GM12801 (cell line): ENCODE data around the gene CELSR2.

ENCODE experiments used
- CTCF ChIP-seq: IDR thresholded peaks from one replicate; pipeline ENCODE4 v1.5.1; 2011; ENCODE audit warnings: control low read depth; ENCODE audit not compliant: insufficient read length; ENCODE audit errors: extremely low read depth

CELSR2 gene

GRCh38 chr1:109248797-109249629, at the start of gene CELSR2:
Gene CELSR2 (plus strand): TSS chr1:109249539. CDS start chr1:109250080, 541 bp downstream.
- TF ChIP-seq CTCF = no peak

- TF ChIP-seq CTCF = no peak
Observed at GRCh38 chr1:109199710-109200109, 49.6 kb upstream of the CELSR2 start.

- no peak for TF ChIP-seq CTCF
Observed at GRCh38 chr1:109201123-109201703, 48.1 kb upstream of the CELSR2 start.

- no peak for TF ChIP-seq CTCF
Observed at GRCh38 chr1:109204484-109204883, 44.9 kb upstream of the CELSR2 start.

GRCh38 chr1:109206339-109206738, 43.0 kb upstream of the CELSR2 start:
- no peak for TF ChIP-seq CTCF

- TF ChIP-seq CTCF = no peak
Observed at GRCh38 chr1:109207467-109208103, 41.8 kb upstream of the CELSR2 start.

- no peak for TF ChIP-seq CTCF
Observed at GRCh38 chr1:109208394-109208793, 40.9 kb upstream of the CELSR2 start.
